Activated T-helper 2 cell treated with anti-CD3 and anti-CD28 coated beads, Interferon-gamma antibody, Interleukin-2, Interleukin-4, amounts not matched to agents 10 μg/mL and 5 μg/mL and 100 μg/mL, durations not matched to agents 14 hours and 24 hours and 36 hours (primary cell): ENCODE data around the gene BHLHE41. TPM values are rescaled to one million over a fixed set of nuclear protein-coding genes. Genes with fewer than 3 reads are reported as not detected.

Source experiments
- DNase-seq: peaks from one replicate; pipeline ENCODE4 v3.0.0; 2021; ENCODE audit warnings: low spot score
- H3K27ac Mint-ChIP-seq: one replicate; pipeline ENCODE4 v1.8.0; 2021; ENCODE audit warnings: mixed read lengths
- H3K27me3 Mint-ChIP-seq: one replicate; pipeline ENCODE4 v1.8.0; 2021; ENCODE audit warnings: low read depth, mixed read lengths
- H3K36me3 Mint-ChIP-seq: one replicate; pipeline ENCODE4 v1.8.0; 2021; ENCODE audit warnings: low read depth, mixed read lengths
- H3K4me1 Mint-ChIP-seq: one replicate; pipeline ENCODE4 v1.8.0; 2021; ENCODE audit warnings: low read depth, mixed read lengths
- H3K4me3 Mint-ChIP-seq: one replicate; pipeline ENCODE4 v1.8.0; 2021; ENCODE audit warnings: low read depth, mild to moderate bottlenecking, moderate library complexity, mixed read lengths
- H3K9me3 Mint-ChIP-seq: one replicate; pipeline ENCODE4 v1.8.0; 2021; ENCODE audit warnings: mixed read lengths
- intact Hi-C: fragments of 100-400 bp; cut with micrococcal nuclease; formaldehyde crosslinking; loops from one replicate; pipeline ENCODE4 v1.15.1; 2023
- total RNA-seq: library from RNA; stranded (reverse); gene quantifications from 2 replicates; pipeline ENCODE4 v1.2.3, GENCODE V29; 2022

Gene BHLHE41
- total RNA-seq, 1 donor from 2014 or later, result not detected

DNA sequence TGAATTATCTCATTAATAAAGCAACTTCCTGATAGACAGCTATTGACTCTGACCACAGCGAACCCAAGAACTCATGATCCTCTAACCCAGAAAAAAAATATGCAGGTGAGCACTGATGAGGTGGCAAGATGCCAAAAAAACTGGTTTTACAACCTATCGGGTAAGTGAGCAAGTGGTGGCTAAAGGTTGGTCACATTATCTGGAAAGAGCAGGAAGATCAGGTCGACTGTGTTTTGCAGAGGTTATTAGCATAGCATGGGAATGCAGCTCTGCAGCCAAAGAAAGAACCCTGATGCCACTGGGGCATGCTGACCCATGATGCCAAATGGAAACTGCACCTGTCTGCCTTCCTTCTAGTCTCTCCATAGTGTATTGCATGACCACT, 23.5 kb downstream of the BHLHE41 start:
- no peak for DNase-seq
- Mint-ChIP-seq H3K4me1 (peaks cover 2% of the 10 kb centered on the region), H3K27ac (no peak overlapping the region), H3K27me3 (peaks cover 36% of the 10 kb centered on the region), H3K4me3 (no peak overlapping the region), H3K9me3 (no peaks in the 10 kb centered on the region), H3K36me3 (no peaks in the 10 kb centered on the region)
- intact Hi-C loops, result no loop called here

- Mint-ChIP-seq H3K9me3 (no peaks in the 10 kb centered on the region), H3K4me1 (peaks cover 2% of the 10 kb centered on the region), H3K27ac (no peak overlapping the region), H3K27me3 (peaks cover 35% of the 10 kb centered on the region), H3K36me3 (no peaks in the 10 kb centered on the region), H3K4me3 (no peak overlapping the region)
- DNase-seq, result no peak
- intact Hi-C loops, result no loop called here
Observed at GRCh38 chr12:26100666-26101349, 24.0 kb downstream of the BHLHE41 start.

GRCh38 chr12:26097046-26097878, 27.6 kb downstream of the BHLHE41 start:
- H3K4me3 Mint-ChIP-seq, result no peak overlapping the region
- H3K27me3 Mint-ChIP-seq, result peaks cover 37% of the 10 kb centered on the region
- peak; percentile 21 for DNase-seq
- H3K27ac Mint-ChIP-seq, result no peak overlapping the region
- no peaks in the 10 kb centered on the region for H3K9me3 Mint-ChIP-seq
- no peaks in the 10 kb centered on the region for H3K36me3 Mint-ChIP-seq
- peaks cover 2% of the 10 kb centered on the region for H3K4me1 Mint-ChIP-seq
- intact Hi-C loops, result loop anchor here (5.0 kb wide), 4 partner anchors 515 to 790 kb away; no protein-coding TSS in a partner anchor

DNA sequence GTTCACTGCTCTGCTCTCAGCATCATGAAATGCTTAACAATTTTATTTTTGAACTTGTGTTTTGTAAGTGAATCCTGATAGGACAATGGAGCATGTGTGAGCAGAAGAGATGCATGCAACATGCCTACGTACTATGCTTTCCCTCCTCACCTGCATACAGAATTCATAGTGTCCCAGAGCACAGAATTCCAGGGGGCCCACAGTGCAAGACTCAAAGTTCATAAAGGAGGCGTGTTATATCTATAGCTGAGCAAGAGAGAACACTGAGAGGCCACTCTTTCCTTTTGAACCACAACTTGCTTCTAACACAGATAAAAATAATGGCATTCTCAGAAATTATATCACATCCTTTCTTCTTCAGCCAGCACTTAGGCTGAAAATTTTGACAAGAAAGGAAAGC, 28.8 kb downstream of the BHLHE41 start:
- intact Hi-C loops, result loop anchor here (5.0 kb wide), 4 partner anchors 516 to 791 kb away; no protein-coding TSS in a partner anchor
- Mint-ChIP-seq H3K4me3 (no peak overlapping the region), H3K9me3 (no peaks in the 10 kb centered on the region), H3K27me3 (peaks cover 26% of the 10 kb centered on the region), H3K27ac (no peak overlapping the region), H3K4me1 (peaks cover 2% of the 10 kb centered on the region), H3K36me3 (no peaks in the 10 kb centered on the region)
- DNase-seq, result no peak

DNA sequence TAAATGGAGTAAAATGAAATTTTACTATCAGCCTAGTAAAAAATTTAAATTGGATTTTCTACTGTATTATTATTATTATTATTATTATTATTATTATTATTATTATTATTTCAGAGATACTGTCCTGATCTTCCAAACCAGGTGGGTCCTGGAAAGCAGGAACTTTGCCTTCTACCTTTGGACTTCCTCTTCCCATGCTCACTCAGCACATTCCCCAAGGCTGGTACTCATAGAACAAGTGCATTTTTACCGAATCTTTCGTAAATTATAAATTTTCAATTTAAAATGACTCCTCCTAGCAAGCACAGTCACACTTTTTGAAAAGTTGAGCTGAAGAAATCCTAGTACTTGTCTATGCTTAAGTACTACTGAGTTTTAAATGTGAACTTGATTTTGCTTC, 29.7 kb downstream of the BHLHE41 start:
- Mint-ChIP-seq H3K27me3 (peaks cover 23% of the 10 kb centered on the region), H3K4me1 (peaks cover 2% of the 10 kb centered on the region), H3K36me3 (no peaks in the 10 kb centered on the region), H3K9me3 (no peaks in the 10 kb centered on the region), H3K27ac (no peak overlapping the region), H3K4me3 (no peak overlapping the region)
- no peak for DNase-seq
- intact Hi-C loops, result loop anchor here (5.0 kb wide), 4 partner anchors 517 to 792 kb away; no protein-coding TSS in a partner anchor

GRCh38 chr12:26092346-26093105, 32.3 kb downstream of the BHLHE41 start:
- peaks cover 2% of the 10 kb centered on the region for H3K4me1 Mint-ChIP-seq
- no peak overlapping the region for H3K27ac Mint-ChIP-seq
- DNase-seq, result no peak
- H3K27me3 Mint-ChIP-seq, result peaks cover 15% of the 10 kb centered on the region
- intact Hi-C loops, result no loop called here
- H3K9me3 Mint-ChIP-seq, result no peaks in the 10 kb centered on the region
- H3K4me3 Mint-ChIP-seq, result no peak overlapping the region
- no peaks in the 10 kb centered on the region for H3K36me3 Mint-ChIP-seq

DNA sequence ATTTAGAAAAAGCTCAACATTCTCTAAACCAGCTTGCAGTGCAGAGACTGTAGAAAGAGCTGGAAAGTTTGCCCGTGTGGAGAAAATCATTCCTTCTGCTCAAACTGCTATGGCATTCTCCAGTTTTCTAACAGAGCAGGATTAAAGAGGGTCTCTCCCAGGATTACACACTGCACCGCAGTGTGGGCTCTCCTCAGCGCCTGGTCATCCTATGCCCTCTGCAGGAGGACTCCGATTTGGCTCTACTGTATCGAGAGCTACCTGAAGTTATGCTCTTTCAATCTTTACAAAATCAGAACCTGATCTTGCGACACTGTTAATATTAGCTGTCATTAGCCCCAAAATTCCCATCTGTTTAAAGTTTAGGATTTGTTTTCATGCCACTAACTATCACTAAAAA, 33.0 kb downstream of the BHLHE41 start:
- Mint-ChIP-seq H3K27me3 (peaks cover 14% of the 10 kb centered on the region), H3K36me3 (no peaks in the 10 kb centered on the region), H3K4me1 (peaks cover 2% of the 10 kb centered on the region), H3K9me3 (no peaks in the 10 kb centered on the region), H3K27ac (no peak overlapping the region), H3K4me3 (no peak overlapping the region)
- intact Hi-C loops, result no loop called here
- no peak for DNase-seq

- DNase-seq, result no peak
- intact Hi-C loops, result no loop called here
- Mint-ChIP-seq H3K9me3 (no peaks in the 10 kb centered on the region), H3K4me1 (no peaks in the 10 kb centered on the region), H3K4me3 (no peak overlapping the region), H3K36me3 (no peaks in the 10 kb centered on the region), H3K27ac (no peak overlapping the region), H3K27me3 (peaks cover 12% of the 10 kb centered on the region)
Observed at GRCh38 chr12:26090836-26091510, 33.9 kb downstream of the BHLHE41 start.

GRCh38 chr12:26088998-26089397, 35.8 kb downstream of the BHLHE41 start:
- H3K27me3 Mint-ChIP-seq, result peaks cover 3% of the 10 kb centered on the region
- no peak for DNase-seq
- H3K36me3 Mint-ChIP-seq, result no peaks in the 10 kb centered on the region
- no peaks in the 10 kb centered on the region for H3K9me3 Mint-ChIP-seq
- intact Hi-C loops, result no loop called here
- no peak overlapping the region for H3K4me3 Mint-ChIP-seq
- no peaks in the 10 kb centered on the region for H3K4me1 Mint-ChIP-seq
- no peak overlapping the region for H3K27ac Mint-ChIP-seq

DNA sequence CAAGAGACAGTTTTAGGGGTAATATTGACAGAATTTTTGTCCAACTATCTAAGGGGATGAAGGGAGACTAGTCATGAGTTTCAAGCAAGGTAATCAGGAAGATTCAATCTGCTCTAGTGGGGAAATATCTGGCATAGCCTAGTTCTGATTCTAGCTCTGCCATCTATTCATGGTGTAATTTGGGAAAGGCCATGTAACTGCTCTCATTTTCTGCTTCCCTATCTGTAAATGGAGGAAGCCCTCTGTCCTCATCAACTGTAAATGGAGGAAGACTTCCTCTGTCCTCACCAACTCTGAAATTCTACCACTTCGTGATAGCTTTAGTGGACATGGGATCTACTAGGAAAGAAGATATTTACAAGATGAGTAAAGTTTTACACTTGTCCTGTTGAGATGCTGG, 37.9 kb downstream of the BHLHE41 start:
- Mint-ChIP-seq H3K4me1 (no peaks in the 10 kb centered on the region), H3K27ac (no peak overlapping the region), H3K9me3 (no peaks in the 10 kb centered on the region), H3K36me3 (no peaks in the 10 kb centered on the region), H3K4me3 (no peak overlapping the region), H3K27me3 (peaks cover 2% of the 10 kb centered on the region)
- no peak for DNase-seq
- intact Hi-C loops, result no loop called here

- Mint-ChIP-seq H3K9me3 (no peaks in the 10 kb centered on the region), H3K27me3 (no peaks in the 10 kb centered on the region), H3K27ac (no peak overlapping the region), H3K36me3 (no peaks in the 10 kb centered on the region), H3K4me1 (no peaks in the 10 kb centered on the region), H3K4me3 (no peak overlapping the region)
- no peak for DNase-seq
- intact Hi-C loops, result no loop called here
Observed at GRCh38 chr12:26080911-26081310, 43.9 kb downstream of the BHLHE41 start.

DNA sequence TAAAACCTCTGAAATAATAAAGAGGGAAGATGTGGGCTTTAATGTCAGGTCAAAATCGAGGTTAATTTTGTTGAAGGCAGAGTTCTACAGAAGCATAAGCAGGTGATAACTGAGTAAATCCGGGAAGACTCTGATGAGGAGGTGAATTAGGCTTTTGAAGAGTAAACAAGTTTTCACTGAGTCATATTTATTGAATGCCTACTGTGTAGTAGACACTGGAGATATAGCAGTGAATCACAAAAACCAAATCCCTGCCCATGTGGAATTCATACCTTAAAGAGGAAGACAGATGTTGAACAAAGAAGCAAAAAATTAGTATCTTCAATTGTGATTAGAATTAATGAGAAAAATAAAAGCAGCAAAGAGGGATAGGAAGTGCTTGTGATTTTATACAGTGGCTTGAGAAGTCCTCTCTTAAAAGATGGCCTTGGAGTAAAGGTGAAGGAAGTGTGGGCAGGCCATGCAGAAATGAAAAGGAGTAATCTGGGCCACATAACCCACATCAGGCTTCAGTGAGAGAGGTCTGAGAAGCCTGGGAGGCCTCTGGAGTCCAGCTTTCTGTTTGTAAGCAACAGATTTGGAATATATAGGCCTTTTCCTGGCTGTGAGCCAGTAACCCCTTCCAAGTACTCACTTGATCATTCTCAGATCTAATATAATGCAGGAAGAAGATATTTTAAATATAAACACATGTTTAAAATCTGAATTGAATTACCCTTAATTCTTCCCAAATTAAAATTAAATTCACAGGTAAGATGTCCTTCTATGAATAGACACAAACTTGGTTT, 46.7 kb downstream of the BHLHE41 start:
- intact Hi-C loops, result no loop called here

More for the DNA sequence above, 46.7 kb downstream of the BHLHE41 start:
- no peak for DNase-seq
- Mint-ChIP-seq H3K4me1 (no peaks in the 10 kb centered on the region), H3K27me3 (no peaks in the 10 kb centered on the region), H3K9me3 (no peaks in the 10 kb centered on the region), H3K27ac (no peak overlapping the region), H3K4me3 (no peak overlapping the region), H3K36me3 (no peaks in the 10 kb centered on the region)
